Measurements from ENCODE around the gene FAM131C. TPM values are rescaled to one million over a fixed set of nuclear protein-coding genes. Genes with fewer than 3 reads are reported as not detected.
"Not testable (repeated sequence)": the region's sequence is repeated elsewhere in the genome, so short reads cannot be mapped to it uniquely, and the experiment has no call there.

FAM131C gene
- total and polyA plus RNA-seq, 8 donors, result 0.35 to 0.37 TPM; not detected in 6

GRCh38 chr1:16063921-16064320, 9.5 kb downstream of the FAM131C start:
- WGBS, 5 donors, result 62 to 72% (median 68%) methylated on average over 9 of the region's 9 CpGs
- no peaks in the 10 kb centered on the region for H3K27me3 ChIP-seq
- no peak overlapping the region for H3K4me3 ChIP-seq
- no peaks in the 10 kb centered on the region for H3K9me3 ChIP-seq
- H3K4me1 ChIP-seq, result peaks cover 16 to 29% (median 21%) of the 10 kb centered on the region in 4 donors
- intact Hi-C loops (cut with DNase I; ENCODE audit: low total_unique reads), result no loop called here
- no peaks in the 10 kb centered on the region for H3K36me3 ChIP-seq
- TF ChIP-seq EP300 (IDR thresholded peaks at IDR 0.05) (no peak), POLR2A (IDR thresholded peaks at IDR 0.05) (no peak), CTCF (IDR thresholded peaks at IDR 0.05) (no peak), POLR2AphosphoS5 (IDR thresholded peaks at IDR 0.05) (no peak)
- H3K27ac ChIP-seq, result no peak overlapping the region
- DNase-seq, result no peak

- TF ChIP-seq EP300 (IDR thresholded peaks at IDR 0.05) (no peak), POLR2A (IDR thresholded peaks at IDR 0.05) (no peak), POLR2AphosphoS5 (IDR thresholded peaks at IDR 0.05) (no peak), CTCF (IDR thresholded peaks at IDR 0.05) (no peak)
- intact Hi-C loops (cut with DNase I; ENCODE audit: low total_unique reads), result no loop called here
- WGBS, 5 donors, result 92 to 95% (median 93%) methylated on average over 15 of the region's 15 CpGs
- Histone ChIP-seq H3K4me3 (no peak overlapping the region), H3K27ac (no peak overlapping the region), H3K4me1 (peaks cover 13 to 24% (median 16%) of the 10 kb centered on the region in 4 donors), H3K36me3 (no peaks in the 10 kb centered on the region), H3K9me3 (no peaks in the 10 kb centered on the region), H3K27me3 (no peaks in the 10 kb centered on the region)
- no peak for DNase-seq
These were observed 10.1 kb downstream of the FAM131C start for GRCh38 chr1:16063226-16063829.

GRCh38 chr1:16062687-16063075, 10.8 kb downstream of the FAM131C start:
- intact Hi-C loops (cut with DNase I; ENCODE audit: low total_unique reads); DNase-seq; H3K27ac ChIP-seq; H3K9me3 ChIP-seq; H3K36me3 ChIP-seq; H3K4me3 ChIP-seq; H3K27me3 ChIP-seq: not testable (repeated sequence)
- H3K4me1 ChIP-seq, result peaks cover 9 to 17% (median 13%) of the 10 kb centered on the region in 4 donors
- 83 to 93% (median 91%) methylated on average over 9 of the region's 9 CpGs for WGBS, 5 donors

GRCh38 chr1:16061989-16062686, 11.3 kb downstream of the FAM131C start:
- intact Hi-C loops (cut with DNase I; ENCODE audit: low total_unique reads); H3K27ac ChIP-seq; H3K27me3 ChIP-seq; H3K36me3 ChIP-seq; DNase-seq; H3K9me3 ChIP-seq; H3K4me3 ChIP-seq: not testable (repeated sequence)
- peaks cover 9 to 14% (median 11%) of the 10 kb centered on the region in 4 donors for H3K4me1 ChIP-seq
- WGBS, 5 donors, result 53 to 85% (median 72%) methylated on average over 9 to 18 of the region's 18 CpGs

GRCh38 chr1:16061266-16061665, 12.2 kb downstream of the FAM131C start:
- Histone ChIP-seq H3K27ac (no peak overlapping the region), H3K4me3 (no peak overlapping the region), H3K27me3 (no peaks in the 10 kb centered on the region), H3K4me1 (peaks cover 9 to 12% (median 10%) of the 10 kb centered on the region in 4 donors), H3K36me3 (no peaks in the 10 kb centered on the region), H3K9me3 (no peaks in the 10 kb centered on the region)
- intact Hi-C loops (cut with DNase I; ENCODE audit: low total_unique reads), result no loop called here
- DNase-seq, result peak in 1 of 2 donors; percentile 80
- 31 to 86% (median 43%) methylated on average over 1 to 3 of the region's 3 CpGs for whole genome bisulfite sequencing, 5 donors
- no peak for TF ChIP-seq POLR2AphosphoS5 (IDR thresholded peaks at IDR 0.05)
- TF ChIP-seq POLR2A (IDR thresholded peaks at IDR 0.05), result no peak
- no peak for TF ChIP-seq EP300 (IDR thresholded peaks at IDR 0.05)
- no peak for TF ChIP-seq CTCF (IDR thresholded peaks at IDR 0.05)

GRCh38 chr1:16058394-16059120, 14.9 kb downstream of the FAM131C start:
- H3K4me3 ChIP-seq; H3K27ac ChIP-seq; H3K4me1 ChIP-seq; H3K27me3 ChIP-seq; intact Hi-C loops (cut with DNase I; ENCODE audit: low total_unique reads); H3K36me3 ChIP-seq; H3K9me3 ChIP-seq; DNase-seq: not testable (repeated sequence)
- 64 to 78% (median 74%) methylated on average over 9 to 17 of the region's 20 CpGs for WGBS, 5 donors

- H3K4me1 ChIP-seq; H3K27me3 ChIP-seq; H3K27ac ChIP-seq; H3K9me3 ChIP-seq; DNase-seq; intact Hi-C loops (cut with DNase I; ENCODE audit: low total_unique reads); H3K36me3 ChIP-seq; H3K4me3 ChIP-seq: not testable (repeated sequence)
- 65 to 83% (median 70%) methylated on average over 3 to 7 of the region's 7 CpGs for WGBS, 5 donors
These were observed 16.0 kb downstream of the FAM131C start for GRCh38 chr1:16057314-16057915.

GRCh38 chr1:16056521-16056912, 16.9 kb downstream of the FAM131C start:
- intact Hi-C loops (cut with DNase I; ENCODE audit: low total_unique reads); H3K27ac ChIP-seq; H3K27me3 ChIP-seq; H3K4me3 ChIP-seq; H3K4me1 ChIP-seq; H3K9me3 ChIP-seq; DNase-seq; H3K36me3 ChIP-seq: not testable (repeated sequence)
- WGBS, 5 donors, result 48 to 82% (median 63%) methylated on average over 1 to 4 of the region's 4 CpGs

Data from stomach (tissue), 9 donors.